NCI-H2081 treated with DMSO at 0.1 percent for 48 hours (cell line): ENCODE measurements around the gene LRP2BP.
"Not testable (repeated sequence)": the region's sequence is repeated elsewhere in the genome, so short reads cannot be mapped to it uniquely, and the experiment has no call there.

Experiments
- DNase-seq: peaks from one replicate; lab custom pipeline; 2025; lab: John Stamatoyannopoulos, UW

LRP2BP gene

DNA sequence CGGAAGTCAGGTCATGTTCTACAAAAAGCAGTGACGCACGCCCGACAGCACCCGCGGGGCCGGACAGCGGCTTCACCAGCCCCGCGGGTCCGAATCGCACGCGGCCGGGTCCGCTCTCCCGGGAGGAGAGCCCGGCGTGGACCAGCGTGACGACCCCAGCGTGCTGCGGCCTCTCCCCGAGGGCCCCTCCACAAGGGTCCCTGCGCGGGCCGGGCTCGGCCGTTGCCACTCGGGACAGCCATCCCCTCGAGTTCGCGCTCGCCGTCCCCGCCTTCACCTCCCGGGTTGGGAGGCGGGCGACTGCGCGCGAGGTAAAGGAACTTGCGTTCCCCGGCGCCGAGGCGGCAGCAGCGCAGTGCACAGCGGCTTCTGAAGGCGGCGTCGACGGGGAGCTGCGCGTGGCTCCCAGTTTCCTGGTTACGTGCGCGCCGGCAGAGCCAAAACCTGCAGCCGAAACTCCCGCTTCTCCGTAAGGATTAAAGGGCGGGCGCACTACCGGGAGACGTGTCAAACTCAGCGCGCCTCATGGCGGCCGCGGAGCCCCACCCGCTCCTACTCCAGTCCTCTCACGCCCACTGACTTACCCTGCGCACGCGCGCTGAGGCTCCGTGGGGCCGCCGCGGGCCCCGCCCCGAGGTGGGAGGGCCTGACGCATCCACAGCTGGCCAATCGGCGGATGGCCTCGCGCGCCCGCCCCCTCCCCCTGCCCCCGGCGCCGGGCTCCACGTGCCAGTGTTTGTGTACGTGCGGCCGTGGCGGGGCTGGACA is 416 bp upstream of the LRP2BP start:
- DNase-seq = peak; percentile 54

- no peak for DNase-seq
Observed at GRCh38 chr4:185394568-185395237, 1.0 kb downstream of the LRP2BP start.

DNA sequence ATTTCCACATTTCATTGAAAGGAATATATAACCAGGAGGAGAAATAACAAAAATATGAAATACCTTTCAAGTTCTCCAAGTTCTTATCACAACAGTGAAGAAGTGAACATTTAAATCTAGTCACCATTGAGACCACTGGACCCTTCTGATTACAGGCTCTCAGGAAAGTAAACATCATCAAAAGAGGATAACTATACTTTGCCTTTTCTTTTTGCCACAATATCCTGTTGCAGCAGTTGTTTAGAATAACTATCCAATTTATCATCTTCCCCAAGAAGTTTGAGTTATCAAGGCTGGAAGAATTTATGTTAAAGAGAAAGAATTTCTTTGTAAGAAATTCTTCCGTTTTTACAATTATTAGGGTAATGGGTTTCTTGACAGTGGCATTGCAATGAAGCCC is 3.6 kb downstream of the LRP2BP start:
- no peak for DNase-seq

DNA sequence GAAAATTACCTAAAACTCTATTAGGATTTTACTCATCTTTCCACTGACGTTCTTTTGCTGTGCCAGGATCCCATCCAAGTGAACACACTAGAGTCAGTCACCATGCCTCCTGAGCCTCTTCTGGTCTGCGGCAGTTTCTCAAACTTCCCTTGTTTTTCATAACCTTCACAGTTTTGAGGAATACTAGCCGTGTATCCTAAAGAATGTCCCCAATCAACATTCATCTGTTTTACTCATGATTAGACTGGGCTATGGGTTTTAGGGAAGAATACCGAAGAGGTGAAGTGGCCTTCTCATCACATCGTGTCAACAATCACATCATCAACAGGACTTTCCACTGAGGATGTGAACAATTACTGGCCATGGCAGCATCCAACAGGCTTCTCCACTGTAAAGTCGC is 4.8 kb downstream of the LRP2BP start:
- no peak for DNase-seq

- no peak for DNase-seq
Observed at GRCh38 chr4:185387957-185388356, 7.8 kb downstream of the LRP2BP start.

DNA sequence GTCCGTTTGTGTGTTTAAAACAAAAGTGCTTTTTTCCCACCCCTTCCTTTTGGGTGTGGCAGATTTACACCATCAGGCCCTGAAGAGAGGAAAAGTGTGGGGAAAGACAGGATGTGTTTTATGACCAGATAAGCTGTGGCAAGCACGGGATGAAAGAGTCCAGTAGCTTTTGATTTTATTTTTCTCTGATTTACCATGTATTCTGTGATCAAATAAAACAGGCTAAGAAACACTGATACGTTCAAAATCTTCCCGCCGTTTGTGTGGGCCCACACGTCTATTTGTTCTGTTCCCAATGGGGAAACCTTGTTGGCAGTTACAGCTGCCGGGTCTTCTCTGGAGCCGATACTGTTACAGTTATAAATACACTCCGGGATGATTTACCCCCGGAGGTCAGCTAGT is 10.8 kb downstream of the LRP2BP start:
- no peak for DNase-seq

DNA sequence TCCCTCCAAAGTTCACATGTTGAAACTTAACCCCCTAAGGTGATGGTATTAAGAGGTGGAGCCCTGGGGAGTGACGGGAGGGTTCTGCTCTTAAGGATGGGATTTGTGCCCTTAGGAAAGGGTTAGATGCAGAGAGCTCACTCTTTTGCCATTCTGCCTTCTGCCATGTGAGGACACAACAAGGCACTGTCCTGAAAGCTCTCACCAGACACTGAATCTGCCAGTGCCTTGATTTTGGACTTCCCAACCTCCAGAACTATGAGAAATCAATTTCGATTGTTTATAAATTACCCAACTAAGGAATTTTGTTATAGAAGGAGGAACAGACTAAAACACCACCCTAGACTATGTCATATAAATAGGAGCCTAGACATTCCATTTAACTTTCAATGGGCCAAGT is 11.7 kb downstream of the LRP2BP start:
- DNase-seq = no peak

DNA sequence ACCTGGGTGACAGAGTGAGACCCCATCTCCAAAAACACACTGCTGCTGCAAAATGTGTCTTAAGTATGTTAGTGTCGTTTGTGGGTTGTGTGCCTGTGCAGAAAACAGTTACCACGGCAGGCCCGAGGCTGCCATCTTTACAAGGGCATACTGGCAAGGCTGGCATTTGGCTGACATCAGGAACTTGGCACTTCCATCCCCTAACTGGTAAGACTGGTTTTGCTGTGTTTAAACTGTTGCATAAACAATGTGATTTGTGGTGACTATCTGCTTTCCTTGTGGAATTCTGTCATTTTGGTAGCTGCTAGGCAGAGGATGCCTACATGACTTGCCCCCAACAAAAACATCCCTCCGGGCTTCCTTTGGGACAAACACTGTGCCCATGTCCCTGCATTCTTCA is 12.3 kb downstream of the LRP2BP start:
- DNase-seq = no peak

GRCh38 chr4:185382754-185383153 is 13.0 kb downstream of the LRP2BP start:
- DNase-seq = no peak

GRCh38 chr4:185381288-185382196 is 14.2 kb downstream of the LRP2BP start:
- no peak for DNase-seq

- no peak for DNase-seq
Observed at GRCh38 chr4:185380320-185380719, 15.4 kb downstream of the LRP2BP start.

DNA sequence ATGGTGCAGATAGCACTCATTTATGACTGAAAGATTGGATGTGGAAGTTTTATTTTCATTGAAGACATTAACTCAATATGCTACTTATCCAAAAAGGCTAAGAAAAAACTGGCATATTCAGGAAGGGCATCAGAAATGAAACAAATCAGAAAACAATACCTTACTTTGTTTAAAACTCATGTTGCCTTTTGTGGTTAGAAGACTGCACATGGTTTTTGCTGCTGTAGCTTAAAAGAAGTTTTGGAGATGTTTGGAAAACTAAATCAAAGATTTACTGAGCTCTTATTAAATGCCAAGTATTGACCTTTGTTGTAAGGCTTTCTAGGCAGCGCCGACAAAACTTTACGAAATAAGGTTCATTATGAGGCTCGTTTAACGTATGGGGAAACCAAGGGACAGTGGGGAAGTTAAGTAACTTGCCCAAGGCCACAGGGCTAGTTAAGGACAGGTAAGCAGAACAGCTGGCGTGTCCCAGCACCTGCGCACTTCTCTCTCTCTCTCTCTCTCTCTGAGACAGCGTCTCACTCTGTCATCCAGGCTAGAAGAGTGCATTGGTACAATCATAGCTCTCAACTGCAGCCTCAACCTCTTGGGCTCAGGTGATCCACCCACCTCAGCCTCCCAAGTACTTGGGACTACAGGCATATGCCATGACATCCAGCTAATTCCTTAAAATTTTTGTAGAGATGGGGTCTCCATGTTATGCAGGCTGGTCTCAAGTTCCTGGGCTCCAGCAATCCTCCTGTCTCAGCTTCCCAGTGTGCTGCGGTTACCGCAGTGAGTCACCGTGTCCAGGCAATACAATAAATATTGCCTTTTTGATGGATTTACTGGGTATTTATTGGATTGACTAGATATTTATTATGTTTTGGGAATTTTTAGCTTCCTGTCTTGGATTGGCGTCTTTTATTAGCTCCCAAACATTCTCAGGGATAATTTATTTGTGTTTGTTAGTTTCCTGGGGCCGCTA is 16.1 kb downstream of the LRP2BP start:
- DNase-seq = no peak

GRCh38 chr4:185378264-185378663 is 17.5 kb downstream of the LRP2BP start:
- DNase-seq = no peak

DNA sequence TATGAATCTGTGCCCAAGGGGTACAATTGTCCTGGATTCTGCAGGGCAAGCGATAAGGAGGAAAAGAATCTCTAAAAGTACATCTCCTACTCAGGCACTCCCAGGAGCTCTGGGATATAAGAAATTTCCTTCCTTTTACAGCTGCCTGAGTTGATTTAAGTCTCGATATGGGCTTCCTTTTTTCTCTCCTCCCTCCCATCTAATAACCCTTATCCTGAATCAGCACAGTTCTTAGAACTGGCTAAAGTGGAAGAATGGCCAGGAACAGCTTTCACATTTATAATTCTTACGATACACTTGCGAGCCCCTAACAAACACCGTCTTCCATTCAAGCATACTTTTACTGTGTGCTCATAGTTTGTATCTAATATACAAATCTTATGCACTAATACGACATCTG is 21.2 kb downstream of the LRP2BP start:
- no peak for DNase-seq

- no peak for DNase-seq
Observed at GRCh38 chr4:185374027-185374426, 21.7 kb downstream of the LRP2BP start.

DNA sequence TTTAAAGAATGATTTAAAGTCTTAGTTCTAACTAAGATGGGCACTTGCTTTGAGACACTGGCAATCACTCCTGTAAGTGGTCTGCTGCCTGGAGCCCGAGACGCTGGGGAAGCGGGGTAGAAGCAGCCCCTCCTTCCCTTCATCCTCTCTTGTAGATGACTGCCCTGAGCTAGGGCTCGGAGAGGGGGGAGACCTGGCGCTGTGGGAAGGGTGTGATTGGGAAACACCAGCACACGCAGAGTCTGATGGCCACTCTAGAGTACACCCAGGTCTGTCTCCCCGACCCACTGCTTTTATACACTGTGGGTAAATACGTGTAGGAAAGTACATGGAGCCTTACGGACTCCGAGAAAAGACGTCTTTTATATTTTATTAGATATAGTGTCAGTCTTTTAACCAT is 24.0 kb downstream of the LRP2BP start:
- no peak for DNase-seq

DNA sequence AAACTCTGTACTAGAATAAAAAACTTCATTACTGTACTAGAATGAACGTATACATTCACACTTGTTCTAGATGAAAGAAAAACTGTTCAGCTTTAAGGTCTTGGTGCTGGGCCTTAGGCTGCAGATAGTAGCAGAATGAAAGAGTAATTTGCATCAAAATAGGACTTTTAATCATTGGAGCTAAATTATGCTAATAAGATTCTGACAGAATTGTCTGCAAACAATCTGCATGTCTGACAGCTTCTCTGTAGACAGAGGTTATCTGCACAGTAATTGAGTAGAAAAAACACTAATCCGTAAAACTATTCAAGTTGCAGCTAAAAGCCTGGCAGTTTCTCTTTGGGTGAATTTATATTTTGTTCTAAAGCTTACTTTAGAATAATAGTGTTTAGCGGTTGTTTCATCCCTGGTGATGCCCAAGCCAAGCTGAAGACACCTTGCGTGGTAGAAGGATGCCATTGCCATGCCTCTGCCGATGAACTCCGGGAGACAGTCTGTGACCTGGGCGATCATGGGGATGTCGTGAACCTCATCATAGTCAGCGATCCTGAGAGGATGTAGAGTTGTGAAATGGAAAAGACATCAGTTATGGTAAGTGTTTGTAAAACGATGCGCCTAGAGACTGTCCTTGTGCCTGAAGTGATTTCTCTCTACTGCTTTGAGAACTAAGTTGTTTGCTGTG is 25.3 kb downstream of the LRP2BP start:
- no peak for DNase-seq

- no peak for DNase-seq
Observed at GRCh38 chr4:185369731-185370130, 26.0 kb downstream of the LRP2BP start.

GRCh38 chr4:185364886-185365285 is 30.8 kb downstream of the LRP2BP start:
- DNase-seq = no peak

GRCh38 chr4:185363251-185363650 is 32.5 kb downstream of the LRP2BP start:
- DNase-seq = no peak

GRCh38 chr4:185362570-185362969 is 33.2 kb downstream of the LRP2BP start:
- DNase-seq = not testable (repeated sequence)
